Esophagus squamous epithelium (tissue), 4 donors: ENCODE data around the gene ZNF616.

Source experiments
- CTCF ChIP-seq, 6 experiments: fragments of 450-650 bp in 4 of 6; fragments of 200-600 bp in 2 of 6; sonication (generic) in 2 of 6; IDR thresholded peaks; one replicate each; pipeline ENCODE4 v1.5.1; 2016 to 2019; ENCODE audit warnings: antibody characterized with exemption in 6 of 6, mild to moderate bottlenecking in 4 of 6, moderate library complexity in 4 of 6
- POLR2A ChIP-seq, 4 donors: fragments of 450-650 bp; IDR thresholded peaks; one replicate each; pipeline ENCODE4 v1.6.1; 2017; ENCODE audit warnings: antibody characterized with exemption in 4 of 4, mild to moderate bottlenecking in 4 of 4, moderate library complexity in 3 of 4

GRCh38 chr19:52120286-52120685 lies 19.5 kb downstream of the ZNF616 start:
- no peak for TF ChIP-seq CTCF (IDR thresholded peaks at IDR 0.05)
- no peak for TF ChIP-seq POLR2A (IDR thresholded peaks at IDR 0.05)
